Measurements from ENCODE around the gene BANF2. TPM values are rescaled to one million over a fixed set of nuclear protein-coding genes. Genes with fewer than 3 reads are reported as not detected.

The BANF2 gene
- total and polyA plus RNA-seq, 2 of the 13 experiments (the other 11 are each of a cell fraction or from before 2014, with no cell fraction given): 0.35 TPM; not detected in 1

DNA sequence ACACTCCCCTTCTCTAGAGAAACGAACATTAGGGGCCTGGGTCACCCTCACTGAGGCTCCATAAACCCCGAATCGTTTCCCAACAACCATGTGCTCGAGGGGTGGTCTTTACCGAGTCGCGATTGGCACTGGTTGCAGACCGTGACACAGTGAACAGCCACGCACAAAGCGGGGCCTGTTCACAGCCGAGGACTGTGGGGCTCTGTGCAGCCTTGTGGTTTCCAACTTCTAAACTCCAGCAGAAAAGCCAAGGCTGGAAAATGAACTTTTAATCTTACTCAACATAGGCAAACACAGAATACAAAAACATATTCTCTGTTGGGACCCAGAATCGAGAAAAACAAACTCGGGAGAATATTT, 36.7 kb upstream of the BANF2 start (continued):
- TF ChIP-seq, protein P1, sequence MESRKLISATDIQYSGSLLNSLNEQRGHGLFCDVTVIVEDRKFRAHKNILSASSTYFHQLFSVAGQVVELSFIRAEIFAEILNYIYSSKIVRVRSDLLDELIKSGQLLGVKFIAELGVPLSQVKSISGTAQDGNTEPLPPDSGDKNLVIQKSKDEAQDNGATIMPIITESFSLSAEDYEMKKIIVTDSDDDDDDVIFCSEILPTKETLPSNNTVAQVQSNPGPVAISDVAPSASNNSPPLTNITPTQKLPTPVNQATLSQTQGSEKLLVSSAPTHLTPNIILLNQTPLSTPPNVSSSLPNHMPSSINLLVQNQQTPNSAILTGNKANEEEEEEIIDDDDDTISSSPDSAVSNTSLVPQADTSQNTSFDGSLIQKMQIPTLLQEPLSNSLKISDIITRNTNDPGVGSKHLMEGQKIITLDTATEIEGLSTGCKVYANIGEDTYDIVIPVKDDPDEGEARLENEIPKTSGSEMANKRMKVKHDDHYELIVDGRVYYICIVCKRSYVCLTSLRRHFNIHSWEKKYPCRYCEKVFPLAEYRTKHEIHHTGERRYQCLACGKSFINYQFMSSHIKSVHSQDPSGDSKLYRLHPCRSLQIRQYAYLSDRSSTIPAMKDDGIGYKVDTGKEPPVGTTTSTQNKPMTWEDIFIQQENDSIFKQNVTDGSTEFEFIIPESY (CRISPR knock-in tag; IDR thresholded peaks at IDR 0.05): peak; percentile 87
- TF ChIP-seq SCMH1 (CRISPR knock-in tag; IDR thresholded peaks at IDR 0.05; ENCODE audit: borderline replicate concordance) (no peak), MEIS2 (CRISPR knock-in tag; IDR thresholded peaks at IDR 0.05) (no peak), ZNF570 (CRISPR knock-in tag; IDR thresholded peaks at IDR 0.05; ENCODE audit: borderline replicate concordance) (no peak), SSRP1 (CRISPR knock-in tag; IDR thresholded peaks at IDR 0.05) (0 out of 2 replicates have a peak, but pooled peaks have one; percentile 73), ZNF292 (CRISPR knock-in tag; IDR thresholded peaks at IDR 0.05; ENCODE audit: borderline replicate concordance, low read depth) (no peak), ZFP82 (CRISPR knock-in tag; IDR thresholded peaks at IDR 0.05; ENCODE audit: borderline replicate concordance) (no peak), ZMYM4 (CRISPR knock-in tag; IDR thresholded peaks at IDR 0.05) (0 out of 2 replicates have a peak, but pooled peaks have one; percentile 29), TCF12 (IDR thresholded peaks at IDR 0.05) (no peak), TCF12 (CRISPR knock-in tag; IDR thresholded peaks at IDR 0.05) (no peak), ZNF256 (CRISPR knock-in tag; conservative IDR thresholded peaks at IDR 0.05) (no peak), FIP1L1 (IDR thresholded peaks at IDR 0.05; ENCODE audit: borderline replicate concordance, insufficient read depth, low read depth, low read length) (no peak), RXRA (CRISPR knock-in tag; IDR thresholded peaks at IDR 0.05) (no peak)
- TF ChIP-seq, protein P2, sequence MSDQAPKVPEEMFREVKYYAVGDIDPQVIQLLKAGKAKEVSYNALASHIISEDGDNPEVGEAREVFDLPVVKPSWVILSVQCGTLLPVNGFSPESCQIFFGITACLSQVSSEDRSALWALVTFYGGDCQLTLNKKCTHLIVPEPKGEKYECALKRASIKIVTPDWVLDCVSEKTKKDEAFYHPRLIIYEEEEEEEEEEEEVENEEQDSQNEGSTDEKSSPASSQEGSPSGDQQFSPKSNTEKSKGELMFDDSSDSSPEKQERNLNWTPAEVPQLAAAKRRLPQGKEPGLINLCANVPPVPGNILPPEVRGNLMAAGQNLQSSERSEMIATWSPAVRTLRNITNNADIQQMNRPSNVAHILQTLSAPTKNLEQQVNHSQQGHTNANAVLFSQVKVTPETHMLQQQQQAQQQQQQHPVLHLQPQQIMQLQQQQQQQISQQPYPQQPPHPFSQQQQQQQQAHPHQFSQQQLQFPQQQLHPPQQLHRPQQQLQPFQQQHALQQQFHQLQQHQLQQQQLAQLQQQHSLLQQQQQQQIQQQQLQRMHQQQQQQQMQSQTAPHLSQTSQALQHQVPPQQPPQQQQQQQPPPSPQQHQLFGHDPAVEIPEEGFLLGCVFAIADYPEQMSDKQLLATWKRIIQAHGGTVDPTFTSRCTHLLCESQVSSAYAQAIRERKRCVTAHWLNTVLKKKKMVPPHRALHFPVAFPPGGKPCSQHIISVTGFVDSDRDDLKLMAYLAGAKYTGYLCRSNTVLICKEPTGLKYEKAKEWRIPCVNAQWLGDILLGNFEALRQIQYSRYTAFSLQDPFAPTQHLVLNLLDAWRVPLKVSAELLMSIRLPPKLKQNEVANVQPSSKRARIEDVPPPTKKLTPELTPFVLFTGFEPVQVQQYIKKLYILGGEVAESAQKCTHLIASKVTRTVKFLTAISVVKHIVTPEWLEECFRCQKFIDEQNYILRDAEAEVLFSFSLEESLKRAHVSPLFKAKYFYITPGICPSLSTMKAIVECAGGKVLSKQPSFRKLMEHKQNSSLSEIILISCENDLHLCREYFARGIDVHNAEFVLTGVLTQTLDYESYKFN (CRISPR knock-in tag; conservative IDR thresholded peaks at IDR 0.05): no peak
- TF ChIP-seq, protein P3, sequence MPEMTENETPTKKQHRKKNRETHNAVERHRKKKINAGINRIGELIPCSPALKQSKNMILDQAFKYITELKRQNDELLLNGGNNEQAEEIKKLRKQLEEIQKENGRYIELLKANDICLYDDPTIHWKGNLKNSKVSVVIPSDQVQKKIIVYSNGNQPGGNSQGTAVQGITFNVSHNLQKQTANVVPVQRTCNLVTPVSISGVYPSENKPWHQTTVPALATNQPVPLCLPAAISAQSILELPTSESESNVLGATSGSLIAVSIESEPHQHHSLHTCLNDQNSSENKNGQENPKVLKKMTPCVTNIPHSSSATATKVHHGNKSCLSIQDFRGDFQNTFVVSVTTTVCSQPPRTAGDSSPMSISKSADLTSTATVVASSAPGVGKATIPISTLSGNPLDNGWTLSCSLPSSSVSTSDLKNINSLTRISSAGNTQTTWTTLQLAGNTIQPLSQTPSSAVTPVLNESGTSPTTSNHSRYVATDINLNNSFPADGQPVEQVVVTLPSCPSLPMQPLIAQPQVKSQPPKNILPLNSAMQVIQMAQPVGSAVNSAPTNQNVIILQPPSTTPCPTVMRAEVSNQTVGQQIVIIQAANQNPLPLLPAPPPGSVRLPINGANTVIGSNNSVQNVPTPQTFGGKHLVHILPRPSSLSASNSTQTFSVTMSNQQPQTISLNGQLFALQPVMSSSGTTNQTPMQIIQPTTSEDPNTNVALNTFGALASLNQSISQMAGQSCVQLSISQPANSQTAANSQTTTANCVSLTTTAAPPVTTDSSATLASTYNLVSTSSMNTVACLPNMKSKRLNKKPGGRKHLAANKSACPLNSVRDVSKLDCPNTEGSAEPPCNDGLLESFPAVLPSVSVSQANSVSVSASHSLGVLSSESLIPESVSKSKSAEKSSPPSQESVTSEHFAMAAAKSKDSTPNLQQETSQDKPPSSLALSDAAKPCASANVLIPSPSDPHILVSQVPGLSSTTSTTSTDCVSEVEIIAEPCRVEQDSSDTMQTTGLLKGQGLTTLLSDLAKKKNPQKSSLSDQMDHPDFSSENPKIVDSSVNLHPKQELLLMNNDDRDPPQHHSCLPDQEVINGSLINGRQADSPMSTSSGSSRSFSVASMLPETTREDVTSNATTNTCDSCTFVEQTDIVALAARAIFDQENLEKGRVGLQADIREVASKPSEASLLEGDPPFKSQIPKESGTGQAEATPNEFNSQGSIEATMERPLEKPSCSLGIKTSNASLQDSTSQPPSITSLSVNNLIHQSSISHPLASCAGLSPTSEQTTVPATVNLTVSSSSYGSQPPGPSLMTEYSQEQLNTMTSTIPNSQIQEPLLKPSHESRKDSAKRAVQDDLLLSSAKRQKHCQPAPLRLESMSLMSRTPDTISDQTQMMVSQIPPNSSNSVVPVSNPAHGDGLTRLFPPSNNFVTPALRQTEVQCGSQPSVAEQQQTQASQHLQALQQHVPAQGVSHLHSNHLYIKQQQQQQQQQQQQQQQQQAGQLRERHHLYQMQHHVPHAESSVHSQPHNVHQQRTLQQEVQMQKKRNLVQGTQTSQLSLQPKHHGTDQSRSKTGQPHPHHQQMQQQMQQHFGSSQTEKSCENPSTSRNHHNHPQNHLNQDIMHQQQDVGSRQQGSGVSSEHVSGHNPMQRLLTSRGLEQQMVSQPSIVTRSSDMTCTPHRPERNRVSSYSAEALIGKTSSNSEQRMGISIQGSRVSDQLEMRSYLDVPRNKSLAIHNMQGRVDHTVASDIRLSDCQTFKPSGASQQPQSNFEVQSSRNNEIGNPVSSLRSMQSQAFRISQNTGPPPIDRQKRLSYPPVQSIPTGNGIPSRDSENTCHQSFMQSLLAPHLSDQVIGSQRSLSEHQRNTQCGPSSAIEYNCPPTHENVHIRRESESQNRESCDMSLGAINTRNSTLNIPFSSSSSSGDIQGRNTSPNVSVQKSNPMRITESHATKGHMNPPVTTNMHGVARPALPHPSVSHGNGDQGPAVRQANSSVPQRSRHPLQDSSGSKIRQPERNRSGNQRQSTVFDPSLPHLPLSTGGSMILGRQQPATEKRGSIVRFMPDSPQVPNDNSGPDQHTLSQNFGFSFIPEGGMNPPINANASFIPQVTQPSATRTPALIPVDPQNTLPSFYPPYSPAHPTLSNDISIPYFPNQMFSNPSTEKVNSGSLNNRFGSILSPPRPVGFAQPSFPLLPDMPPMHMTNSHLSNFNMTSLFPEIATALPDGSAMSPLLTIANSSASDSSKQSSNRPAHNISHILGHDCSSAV (CRISPR knock-in tag; IDR thresholded peaks at IDR 0.05; ENCODE audit: borderline replicate concordance): no peak

Data from HepG2 (cell line).